WTC11 (cell line): Measurements from ENCODE around the gene UBE2J2. TPM values are rescaled to one million over a fixed set of nuclear protein-coding genes. Genes with fewer than 3 reads are reported as not detected.

Experiments used
- ATAC-seq: fragments of 200-7000 bp; cut with Tn5 transposase; 2 replicates; pipeline ENCODE4 v1.10.0; 2021; ENCODE audit warnings: mild to moderate bottlenecking, moderate library complexity
- CTCF ChIA-PET: fragments of 300-600 bp; sonication (Branson Sonifier 250); formaldehyde crosslinking; loops from one replicate; lab custom pipeline; 2021; ENCODE audit warnings: antibody characterized with exemption; lab: Charles Lee
- POLR2A ChIA-PET: fragments of 350-600 bp; sonication (Branson Sonifier 250); formaldehyde crosslinking; loops from one replicate; lab custom pipeline; 2021; ENCODE audit warnings: antibody characterized with exemption; lab: Charles Lee
- DNase-seq: peaks from one replicate; pipeline ENCODE4 v3.0.0; 2021; ENCODE audit warnings: low spot score
- H3K27ac Mint-ChIP-seq: 2 replicates; pipeline ENCODE4 v1.8.0; 2021; ENCODE audit warnings: mixed read lengths
- H3K27me3 Mint-ChIP-seq: 2 replicates; pipeline ENCODE4 v1.8.0; 2021; ENCODE audit warnings: low read depth, mild to moderate bottlenecking, moderate library complexity, mixed read lengths
- H3K36me3 Mint-ChIP-seq: 2 replicates; pipeline ENCODE4 v1.8.0; 2021; ENCODE audit warnings: mixed read lengths
- H3K4me1 Mint-ChIP-seq: 2 replicates; pipeline ENCODE4 v1.8.0; 2022; ENCODE audit warnings: mixed read lengths
- H3K4me3 Mint-ChIP-seq: 2 replicates; pipeline ENCODE4 v1.8.0; 2021; ENCODE audit warnings: mild to moderate bottlenecking, moderate library complexity, mixed read lengths
- H3K9me3 Mint-ChIP-seq: 2 replicates; pipeline ENCODE4 v1.8.0; 2021; ENCODE audit warnings: mixed read lengths
- ARID4B ChIP-seq: sonication (generic); formaldehyde crosslinking; IDR thresholded peaks from 2 replicates; pipeline ENCODE4 v1.8.0; 2023; ENCODE audit warnings: missing genetic modification reagents, mild to moderate bottlenecking, borderline replicate concordance
- ATF1 ChIP-seq: sonication (generic); formaldehyde crosslinking; IDR thresholded peaks from 2 replicates; pipeline ENCODE4 v1.8.1; 2023; ENCODE audit warnings: mild to moderate bottlenecking, moderate library complexity, missing genetic modification reagents
- ATF2 ChIP-seq: sonication (generic); formaldehyde crosslinking; IDR thresholded peaks from 2 replicates; pipeline ENCODE4 v1.8.1; 2022; ENCODE audit warnings: low read depth, missing genetic modification reagents, borderline replicate concordance
- CREM ChIP-seq: sonication (generic); formaldehyde crosslinking; IDR thresholded peaks from 2 replicates; pipeline ENCODE4 v1.8.1; 2022; ENCODE audit warnings: mild to moderate bottlenecking, missing genetic modification reagents, moderate library complexity
- ERG ChIP-seq: fragments of 250-450 bp; sonication (Bioruptor Pico); IDR thresholded peaks from 2 replicates; pipeline ENCODE4 v1.8.0; 2021; ENCODE audit warnings: mild to moderate bottlenecking
- HMGA2 ChIP-seq: fragments of 250-450 bp; sonication (Bioruptor Pico); IDR thresholded peaks from 2 replicates; pipeline ENCODE4 v1.4.0; 2021; ENCODE audit warnings: mild to moderate bottlenecking, moderate library complexity
- HMGXB4 ChIP-seq: sonication (generic); formaldehyde crosslinking; IDR thresholded peaks from 2 replicates; pipeline ENCODE4 v1.8.1; 2023; ENCODE audit warnings: mild to moderate bottlenecking, moderate library complexity, missing genetic modification reagents
- JAZF1 ChIP-seq: fragments of 250-450 bp; sonication (Bioruptor Pico); IDR thresholded peaks from 2 replicates; pipeline ENCODE4 v1.9.0; 2021; ENCODE audit warnings: moderate library complexity, mild to moderate bottlenecking, inconsistent platforms
- MAX ChIP-seq: sonication (generic); formaldehyde crosslinking; IDR thresholded peaks from 2 replicates; pipeline ENCODE4 v1.8.0; 2022; ENCODE audit warnings: mild to moderate bottlenecking, missing genetic modification reagents
- MLX ChIP-seq: sonication (generic); formaldehyde crosslinking; IDR thresholded peaks from 2 replicates; pipeline ENCODE4 v1.8.1; 2023; ENCODE audit warnings: mild to moderate bottlenecking, missing genetic modification reagents, moderate library complexity
- MYBL2 ChIP-seq: sonication (generic); formaldehyde crosslinking; IDR thresholded peaks from 2 replicates; pipeline ENCODE4 v1.8.1; 2023; ENCODE audit warnings: mild to moderate bottlenecking, moderate library complexity, missing genetic modification reagents
- NFE2L1 ChIP-seq: sonication (generic); formaldehyde crosslinking; IDR thresholded peaks from 2 replicates; pipeline ENCODE4 v1.8.1; 2023; ENCODE audit warnings: missing genetic modification reagents
- NFYB ChIP-seq: sonication (generic); formaldehyde crosslinking; conservative IDR thresholded peaks from 2 replicates; pipeline ENCODE4 v1.8.0; 2022; ENCODE audit warnings: low read depth, missing genetic modification reagents
- PRDM15 ChIP-seq: sonication (generic); formaldehyde crosslinking; IDR thresholded peaks from 2 replicates; pipeline ENCODE4 v1.8.0; 2022; ENCODE audit warnings: missing genetic modification reagents
- PREB ChIP-seq: sonication (generic); formaldehyde crosslinking; IDR thresholded peaks from 2 replicates; pipeline ENCODE4 v1.8.1; 2022; ENCODE audit warnings: mild to moderate bottlenecking, missing genetic modification reagents, moderate library complexity, borderline replicate concordance
- RORB ChIP-seq: fragments of 250-450 bp; sonication (Bioruptor Pico); IDR thresholded peaks from 2 replicates; pipeline ENCODE4 v1.9.0; 2021; ENCODE audit warnings: mild to moderate bottlenecking
- SMAD3 ChIP-seq: sonication (generic); formaldehyde crosslinking; IDR thresholded peaks from 2 replicates; pipeline ENCODE4 v1.8.0; 2022; ENCODE audit warnings: missing genetic modification reagents, mild to moderate bottlenecking, borderline replicate concordance
- STAT6 ChIP-seq: sonication (generic); formaldehyde crosslinking; conservative IDR thresholded peaks from 2 replicates; pipeline ENCODE4 v1.8.1; 2023; ENCODE audit warnings: mild to moderate bottlenecking, low read depth, missing genetic modification reagents, moderate library complexity
- TEAD1 ChIP-seq: sonication (generic); formaldehyde crosslinking; IDR thresholded peaks from 2 replicates; pipeline ENCODE4 v1.8.0; 2022; ENCODE audit warnings: mild to moderate bottlenecking, missing genetic modification reagents
- ZNF317 ChIP-seq: sonication (generic); formaldehyde crosslinking; IDR thresholded peaks from 2 replicates; pipeline ENCODE4 v1.8.1; 2023; ENCODE audit warnings: low read depth, mild to moderate bottlenecking, moderate library complexity, missing genetic modification reagents, borderline replicate concordance
- total RNA-seq: library from RNA; stranded (reverse); gene quantifications from 3 replicates; pipeline ENCODE4 v1.2.3, GENCODE V29; 2021

UBE2J2 gene
- total RNA-seq, 1 experiment from 2014 or later, result 72.2 TPM

- no peaks in the 10 kb centered on the region for H3K36me3 Mint-ChIP-seq
- H3K4me1 Mint-ChIP-seq, result peaks cover 4% of the 10 kb centered on the region; the same call in 1 of the 2 replicates
- H3K9me3 Mint-ChIP-seq, result no peaks in the 10 kb centered on the region
- TF ChIP-seq MLX (no peak), NFE2L1 (CRISPR knock-in tag) (no peak), ATF2 (CRISPR knock-in tag) (no peak), ATF1 (CRISPR knock-in tag) (no peak), STAT6 (CRISPR knock-in tag) (no peak), SMAD3 (CRISPR knock-in tag) (no peak), ZNF317 (no peak), ERG (no peak), JAZF1 (CRISPR knock-in tag) (no peak), ARID4B (CRISPR knock-in tag) (no peak), PREB (CRISPR knock-in tag) (no peak), MAX (no peak), NFYB (CRISPR knock-in tag) (no peak), RORB (CRISPR knock-in tag) (no peak), PRDM15 (no peak), HMGXB4 (no peak), MYBL2 (CRISPR knock-in tag) (no peak), TEAD1 (CRISPR knock-in tag) (no peak), CREM (CRISPR knock-in tag) (no peak), HMGA2 (no peak)
- POLR2A ChIA-PET, result interaction anchor here (0.8 to 1.1 kb wide), 2 partner anchors 12 to 19 kb away, joined by 5 read pairs; partner anchors contain the start of gene UBE2J2
- no peak for DNase-seq
- no peaks in the 10 kb centered on the region for H3K27me3 Mint-ChIP-seq
- no peak overlapping the region for H3K27ac Mint-ChIP-seq
- CTCF ChIA-PET, result interaction anchor here (0.6 to 4.3 kb wide), 57 partner anchors 9 to 326 kb away, joined by 3 to 81 read pairs (median 5); partner anchors contain the start of genes B3GALT6, C1QTNF12, C1orf159 and PLEKHN1
- ATAC-seq, result no peak
- H3K4me3 Mint-ChIP-seq, result no peak overlapping the region
Observed at GRCh38 chr1:1292442-1292779, 18.8 kb upstream of the UBE2J2 start.
